Stimulated activated CD8-positive, alpha-beta memory T cell treated with anti-CD3 and anti-CD28 coated beads, Interleukin-15, amount 100 ng/mL, for 1 hour (primary cell): ENCODE data around the gene KIAA0825.

Experiments
- DNase-seq: peaks from one replicate; pipeline ENCODE4 v3.0.0-alpha.2; 2020; ENCODE audit warnings: low read depth

Gene KIAA0825

DNA sequence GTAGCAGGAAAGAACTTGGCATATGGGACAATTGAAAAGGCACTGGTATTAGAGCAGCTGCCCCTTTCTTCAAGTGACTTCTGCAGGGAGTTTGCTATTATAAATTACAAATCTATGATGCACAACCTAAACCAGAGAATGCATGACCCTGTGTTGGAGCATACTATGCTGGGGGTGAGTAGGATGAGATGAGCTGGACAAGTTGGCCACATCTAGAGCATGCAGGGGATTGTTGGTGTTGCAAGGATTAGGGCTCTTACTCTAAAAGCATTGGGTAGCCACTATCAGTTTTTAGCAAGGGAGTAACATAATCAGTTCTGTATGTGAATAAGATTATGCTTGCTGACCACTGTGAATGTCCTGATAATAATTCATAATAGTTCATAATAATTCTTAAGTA lies 186.7 kb downstream of the KIAA0825 start:
- no peak for DNase-seq

DNA sequence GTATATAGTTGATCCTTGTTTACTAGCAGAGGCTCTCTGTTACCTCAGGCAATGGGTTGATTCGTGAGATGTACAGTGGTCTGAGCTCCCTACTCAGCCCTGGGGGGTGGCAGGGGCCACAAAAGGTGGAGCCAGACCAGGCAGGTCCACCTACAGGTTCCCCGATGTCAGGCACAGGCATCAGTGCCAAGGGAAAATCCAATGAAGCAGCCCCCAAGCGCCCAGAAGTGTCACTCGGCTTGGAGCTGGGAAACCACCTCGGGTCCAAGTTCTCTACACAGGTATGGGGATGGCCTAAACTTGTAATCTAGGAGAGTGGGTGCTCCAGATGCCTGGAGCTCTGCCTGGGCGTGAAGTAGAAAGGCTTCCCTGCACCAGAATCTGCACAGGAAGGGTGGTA lies 188.8 kb downstream of the KIAA0825 start:
- DNase-seq, result no peak

DNA sequence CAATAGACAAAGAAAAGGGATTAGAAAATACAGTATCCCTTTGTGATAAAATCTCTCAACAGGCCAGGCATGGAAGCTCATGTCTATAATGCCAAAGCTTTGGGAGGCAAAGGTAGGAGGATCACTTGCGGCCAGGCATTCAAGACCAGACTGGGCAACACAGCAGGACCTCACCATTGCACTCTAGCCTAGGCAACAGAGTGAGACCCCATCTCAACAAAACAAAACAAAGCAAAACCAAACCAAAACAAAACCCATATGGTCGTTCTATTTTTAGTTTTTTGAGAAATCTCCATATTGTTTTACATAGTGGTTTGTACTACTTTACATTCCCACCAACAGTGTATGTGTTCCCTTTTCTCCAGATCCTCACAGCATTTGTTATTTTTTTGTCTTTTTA lies 193.0 kb downstream of the KIAA0825 start:
- DNase-seq, result no peak

DNA sequence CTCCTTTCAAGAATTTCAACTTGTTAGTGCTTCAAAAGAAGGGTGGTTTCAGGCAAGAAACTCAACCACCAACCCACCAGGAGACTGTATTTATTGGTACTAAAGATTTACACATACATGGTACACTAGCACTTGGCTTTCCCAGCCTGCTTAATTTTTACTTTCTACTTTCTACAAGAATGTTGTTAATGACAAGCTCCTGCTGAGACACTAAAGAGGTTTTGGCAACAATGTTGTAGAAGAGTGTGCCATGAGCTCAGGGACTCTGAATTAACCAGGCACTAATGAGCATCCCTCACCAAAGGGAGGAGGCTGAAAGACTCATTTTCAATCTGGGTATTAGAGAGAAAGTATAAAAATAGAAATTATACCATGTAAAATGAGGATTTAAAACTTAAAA lies 195.0 kb downstream of the KIAA0825 start:
- DNase-seq, result no peak

DNA sequence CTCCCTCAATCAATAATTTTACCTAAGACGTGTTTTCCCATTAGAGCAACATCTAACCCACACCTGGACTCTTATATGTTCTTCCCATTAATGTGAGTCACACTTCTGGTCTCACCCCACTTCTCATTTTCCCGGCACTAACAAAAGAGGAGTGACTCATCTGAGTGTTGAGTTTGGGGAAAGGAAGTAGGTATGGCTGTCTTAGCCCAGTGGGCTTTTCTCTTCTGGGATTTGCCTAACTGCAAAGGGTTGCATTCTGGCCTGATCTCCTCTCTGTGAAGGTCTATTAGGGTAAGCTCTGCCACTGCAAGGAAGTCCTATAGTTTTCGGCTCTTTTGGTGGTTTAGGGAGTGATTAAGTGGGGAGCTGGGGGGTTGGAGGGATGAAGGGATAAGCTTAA lies 195.6 kb downstream of the KIAA0825 start:
- no peak for DNase-seq

DNA sequence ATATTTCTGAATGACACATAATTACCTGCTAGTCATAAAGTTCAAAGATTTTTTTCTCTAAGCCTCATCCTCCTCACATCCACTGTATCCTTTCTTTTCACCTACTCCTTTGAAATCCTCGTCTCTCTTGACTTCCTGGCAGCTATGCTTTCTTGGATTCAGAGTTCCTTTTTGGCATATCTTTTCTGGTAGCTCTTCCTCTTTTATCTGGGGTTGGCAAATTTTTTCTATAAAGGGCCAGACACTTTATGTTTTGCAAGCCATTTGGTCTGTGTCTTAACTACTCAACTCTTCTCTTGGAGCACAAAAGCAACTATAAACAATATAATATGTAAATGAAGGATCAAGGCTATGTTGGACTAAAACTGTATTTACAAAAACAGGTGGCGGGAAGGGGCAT lies 197.5 kb downstream of the KIAA0825 start:
- no peak for DNase-seq

DNA sequence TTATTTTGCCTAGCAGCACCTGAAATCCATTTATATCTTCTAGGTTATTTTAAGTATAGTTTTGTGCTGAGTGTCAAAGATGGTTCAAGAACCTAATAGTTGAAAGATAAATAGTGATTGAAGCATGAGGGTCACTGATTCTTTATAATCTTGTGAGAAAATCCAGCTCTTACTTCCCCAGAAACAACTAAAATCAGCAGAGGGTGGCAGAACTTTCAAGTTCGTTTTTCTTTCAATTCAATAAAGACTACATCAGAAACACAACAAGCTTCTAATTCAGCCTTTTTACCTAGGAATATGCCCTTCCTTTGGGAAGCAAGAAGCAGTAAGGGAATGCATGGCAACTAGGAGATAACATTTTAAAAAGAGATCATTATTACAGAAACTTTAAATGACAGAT lies 202.6 kb downstream of the KIAA0825 start:
- no peak for DNase-seq

DNA sequence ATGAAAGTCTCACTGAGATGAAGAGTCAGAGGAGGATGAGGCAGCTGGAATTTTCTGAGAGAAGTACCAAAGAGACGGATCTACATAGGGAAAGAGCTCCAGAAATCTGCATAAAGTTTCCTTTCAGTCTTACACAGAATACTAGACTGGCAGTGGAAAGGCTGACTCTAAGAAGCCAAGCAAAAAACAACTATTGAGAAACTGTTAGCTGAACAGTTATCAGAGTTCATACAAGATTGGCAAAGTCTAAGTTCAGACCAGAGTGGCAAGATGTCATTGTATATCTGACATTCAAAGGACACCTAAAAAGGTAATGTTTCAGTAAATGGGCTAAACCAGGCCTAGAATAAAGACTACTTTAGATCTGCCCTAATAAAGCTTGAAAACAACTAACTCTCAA lies 209.0 kb downstream of the KIAA0825 start:
- DNase-seq, result no peak

DNA sequence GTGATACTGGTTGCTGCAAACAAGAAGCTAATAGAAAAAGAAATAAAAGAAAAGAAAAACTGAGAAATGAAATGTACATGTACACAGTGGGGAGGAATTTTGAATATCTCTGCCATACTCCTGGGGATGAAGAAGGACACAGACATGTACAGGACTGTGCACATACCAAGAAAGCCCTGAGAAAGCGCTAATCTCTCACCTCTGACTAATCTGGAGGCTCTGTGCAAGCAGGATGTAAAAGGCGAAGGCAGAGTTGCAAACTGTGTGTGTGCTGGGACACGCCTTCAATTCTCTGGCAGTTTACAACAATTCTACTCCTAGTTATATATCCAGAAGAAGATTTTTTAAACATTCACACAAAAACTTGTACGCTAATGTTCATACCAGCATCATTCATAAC lies 211.4 kb downstream of the KIAA0825 start:
- no peak for DNase-seq

DNA sequence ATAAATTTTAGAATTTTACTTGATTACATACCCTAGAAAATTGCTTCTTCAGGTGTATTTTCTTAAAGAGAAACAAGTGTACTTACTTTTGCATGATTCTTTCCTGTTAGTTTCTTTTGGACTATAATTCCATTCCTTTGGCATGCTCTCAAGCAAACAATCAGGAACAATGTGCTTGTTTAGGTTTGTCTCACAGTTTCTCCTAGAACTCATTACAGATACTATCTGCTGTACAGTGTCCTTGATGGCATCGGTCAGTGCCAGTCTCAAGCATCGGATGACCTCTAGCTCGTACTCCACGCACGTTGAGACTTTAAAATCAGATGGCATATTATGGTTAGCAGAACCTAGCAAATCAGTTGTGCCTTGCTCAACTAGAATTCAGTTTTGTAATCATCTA lies 214.9 kb downstream of the KIAA0825 start:
- DNase-seq, result no peak

DNA sequence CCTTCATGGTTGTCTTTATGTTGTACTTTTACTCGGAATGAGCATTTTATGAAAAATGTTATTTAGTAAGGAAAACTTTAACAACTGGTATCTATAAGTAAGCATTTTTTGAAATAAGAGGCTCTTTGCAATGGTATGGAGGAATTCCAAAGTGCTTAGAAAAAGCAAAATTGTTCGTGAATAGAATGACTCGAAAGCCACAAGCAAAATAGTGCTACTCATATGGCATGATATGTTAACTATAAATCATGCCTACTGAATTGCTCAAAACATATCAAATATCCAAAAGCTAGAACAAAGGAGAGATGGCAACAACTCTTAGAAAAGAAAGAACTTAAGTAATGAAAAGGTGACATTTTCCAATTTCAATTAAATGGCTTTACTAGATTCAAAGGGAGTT lies 216.3 kb downstream of the KIAA0825 start:
- no peak for DNase-seq

DNA sequence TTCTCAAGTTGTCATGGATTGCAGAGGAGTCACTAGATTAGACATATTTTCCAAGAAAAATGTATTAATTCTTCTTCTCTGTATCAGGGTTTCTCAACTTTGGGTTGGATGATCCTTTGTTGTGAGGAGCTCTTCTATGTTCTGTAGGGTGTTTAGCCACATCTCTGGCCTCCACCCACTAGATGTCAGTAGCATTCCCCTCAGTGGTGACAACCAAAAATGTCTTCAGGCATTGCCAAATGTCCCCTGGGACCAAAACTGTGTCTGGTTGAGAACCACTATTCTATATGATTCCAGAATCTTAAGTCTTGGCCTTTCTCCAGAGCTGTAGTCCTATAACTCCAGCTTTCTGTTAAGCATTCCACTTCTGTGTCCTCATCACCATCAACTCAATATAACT lies 220.9 kb downstream of the KIAA0825 start:
- no peak for DNase-seq

DNA sequence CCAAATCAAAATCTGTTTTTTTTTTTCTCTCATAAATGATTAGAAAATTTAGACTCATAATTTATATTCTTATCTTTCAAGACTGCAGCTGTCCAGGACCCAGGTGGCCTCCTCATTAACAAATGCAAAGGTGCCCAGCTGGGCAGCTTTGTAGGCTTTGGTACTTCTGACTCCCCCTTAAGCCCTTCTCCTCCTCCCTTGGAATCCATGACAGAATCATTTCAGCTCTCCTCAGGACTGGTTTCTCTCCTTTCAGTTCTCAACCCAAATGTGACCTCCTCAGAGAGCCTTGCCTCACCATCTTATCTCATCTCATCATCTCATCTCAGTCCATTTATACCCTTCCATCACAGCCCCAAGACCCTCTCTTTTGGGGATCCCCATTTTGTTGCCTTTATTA lies 221.7 kb downstream of the KIAA0825 start:
- no peak for DNase-seq

DNA sequence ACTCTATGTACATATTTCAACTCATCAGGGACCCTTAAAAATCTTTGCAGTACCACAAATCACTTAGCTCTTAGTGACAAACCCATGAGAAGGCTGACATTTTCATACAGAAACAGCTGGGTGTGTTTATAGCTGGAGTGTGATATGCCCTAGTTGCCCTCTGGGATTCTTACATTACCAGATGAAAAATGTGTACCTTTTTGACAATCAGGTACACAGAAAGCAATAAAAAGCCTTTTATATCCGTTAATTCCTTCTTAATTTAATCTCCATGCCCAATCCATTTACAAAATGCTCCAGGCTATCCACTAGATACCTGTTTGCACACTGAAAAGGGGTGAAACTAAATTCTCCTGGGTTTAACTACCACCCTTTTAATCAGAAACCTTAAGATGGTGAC lies 222.9 kb downstream of the KIAA0825 start:
- DNase-seq, result no peak

DNA sequence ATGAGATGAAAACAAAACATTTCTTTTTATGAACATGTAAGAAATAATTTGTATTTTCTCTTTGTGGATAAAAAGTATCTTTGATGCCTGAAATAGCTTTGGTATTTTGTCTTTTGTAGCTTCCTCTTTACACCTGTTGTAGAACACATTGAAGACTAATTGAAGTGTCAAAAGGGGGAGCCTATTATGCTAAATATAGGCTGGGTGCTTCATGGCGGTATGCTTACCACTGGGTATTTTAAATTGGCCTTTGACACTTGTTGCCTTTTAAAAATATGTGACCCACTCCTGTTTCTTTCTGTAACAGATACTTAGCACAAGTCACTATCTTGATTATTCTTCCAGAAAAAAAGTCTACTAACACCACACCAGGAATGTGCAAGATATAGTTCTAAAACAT lies 226.4 kb downstream of the KIAA0825 start:
- DNase-seq, result no peak

DNA sequence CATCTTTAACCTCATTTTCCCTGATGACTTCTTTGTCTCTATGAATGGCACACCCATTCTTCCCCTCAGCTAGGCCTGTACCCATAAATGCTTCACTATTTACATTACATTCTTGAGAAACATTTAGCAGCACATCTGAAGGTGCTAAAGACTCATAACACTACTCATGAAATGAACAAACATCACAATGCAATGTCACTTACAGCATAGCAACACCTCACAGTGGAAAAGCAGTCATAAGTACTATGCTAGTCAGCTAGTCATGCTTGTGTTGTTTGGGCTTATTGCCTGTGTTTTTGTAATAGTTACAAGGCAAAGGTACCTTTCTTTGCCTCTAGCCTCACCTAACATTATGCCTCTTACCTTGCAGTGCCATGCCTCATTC lies 228.9 kb downstream of the KIAA0825 start:
- no peak for DNase-seq

DNA sequence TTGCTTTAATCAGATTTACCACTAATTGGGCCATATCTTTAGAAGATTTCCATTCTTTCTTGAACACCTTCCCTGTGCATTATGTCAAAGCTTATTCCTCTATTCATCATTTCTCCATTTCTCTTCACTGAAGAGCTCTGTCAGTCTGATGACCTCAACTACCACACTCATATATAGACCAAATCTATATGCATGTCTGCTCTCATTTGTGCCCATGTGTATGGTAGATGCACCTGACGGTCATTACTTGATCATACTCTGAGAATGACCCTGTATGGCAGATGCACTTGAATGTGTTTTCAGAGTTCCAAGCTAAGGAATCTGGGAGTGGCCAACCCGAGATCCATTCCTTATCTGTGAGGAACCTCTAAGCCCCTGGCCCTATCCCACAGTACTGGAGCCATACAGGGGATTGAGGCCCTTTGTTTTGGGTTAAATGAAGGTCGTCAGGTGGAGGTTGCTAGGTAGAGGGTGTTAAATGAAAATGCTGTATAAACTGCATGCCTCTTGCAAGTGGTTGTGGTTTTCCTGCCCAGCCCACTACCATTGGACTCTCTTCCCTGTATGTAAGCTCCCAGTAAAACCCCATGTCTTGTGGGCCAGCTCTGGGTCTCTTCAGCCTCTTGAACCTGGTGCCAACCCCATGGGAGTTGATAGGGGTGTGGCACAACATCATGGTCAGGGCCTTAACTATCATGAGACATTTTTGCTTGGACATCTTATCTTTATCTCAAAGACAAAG lies 229.5 kb downstream of the KIAA0825 start:
- no peak for DNase-seq

DNA sequence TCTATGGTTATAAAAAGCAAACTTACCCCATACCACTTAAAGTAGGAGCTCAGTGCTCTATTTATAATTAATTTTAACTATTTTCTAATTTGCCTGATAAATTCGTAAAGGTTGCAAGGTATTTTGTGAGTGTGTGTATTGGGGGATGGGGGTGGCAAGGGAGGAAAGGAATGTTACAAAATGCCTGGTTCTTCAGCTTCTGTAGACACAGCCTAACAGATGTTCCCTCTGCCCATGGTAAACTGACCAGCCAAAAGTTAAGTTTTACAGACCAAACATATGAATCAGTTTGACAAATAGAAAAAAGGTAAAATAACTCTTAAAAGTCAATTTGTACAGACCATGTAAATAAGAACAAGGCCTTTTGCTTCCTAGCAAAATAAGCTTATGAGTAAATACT lies 232.6 kb downstream of the KIAA0825 start:
- DNase-seq, result no peak

DNA sequence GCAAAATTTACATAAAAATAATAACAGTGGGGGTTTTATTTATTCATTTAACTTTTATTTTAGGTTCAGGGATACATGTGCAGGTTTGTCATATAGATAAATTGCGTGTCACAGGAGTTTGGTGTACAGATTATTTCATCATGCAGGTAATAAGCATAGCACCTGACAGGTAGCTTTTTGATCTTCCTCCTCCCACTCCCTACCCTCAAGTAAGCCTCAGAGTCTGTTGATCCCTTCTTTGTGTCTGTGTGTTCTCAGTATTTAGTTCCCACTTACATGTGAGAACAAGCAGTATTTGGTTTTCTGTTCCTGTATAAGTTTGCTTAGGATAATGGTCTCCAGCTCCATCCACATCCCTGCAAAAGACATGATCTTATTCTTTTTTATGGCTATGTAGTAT lies 240.3 kb downstream of the KIAA0825 start:
- no peak for DNase-seq

DNA sequence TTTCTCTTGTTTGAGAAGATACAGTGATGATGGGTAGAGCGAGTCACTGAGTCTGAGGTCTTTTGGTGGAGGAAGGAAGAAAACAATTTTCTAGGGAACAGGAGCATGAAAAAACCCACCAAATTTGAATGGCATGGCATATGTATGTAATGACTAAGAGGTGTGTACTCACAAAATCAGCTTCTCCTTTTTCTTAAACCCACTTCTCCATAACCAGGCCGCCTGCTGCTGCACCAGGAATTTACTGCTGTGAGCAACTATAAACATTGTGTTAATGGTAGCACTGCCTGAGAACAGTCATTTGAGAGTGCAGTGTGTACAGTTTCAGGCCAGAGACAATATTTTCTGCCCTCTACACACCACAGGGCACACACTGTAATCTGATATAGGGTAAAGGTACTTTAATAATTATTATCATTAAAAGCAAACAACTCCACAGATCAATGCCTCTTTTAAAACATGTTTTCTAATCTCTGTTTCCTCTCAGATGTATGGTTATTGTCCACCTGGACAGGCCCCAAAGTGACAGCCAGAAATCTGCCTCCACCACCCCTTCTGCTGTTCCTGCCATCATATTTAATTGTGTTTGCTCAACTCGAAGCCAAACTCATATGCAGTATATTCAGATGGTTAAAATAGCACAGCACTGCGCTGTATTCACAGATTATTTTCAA lies 241.6 kb downstream of the KIAA0825 start:
- no peak for DNase-seq

DNA sequence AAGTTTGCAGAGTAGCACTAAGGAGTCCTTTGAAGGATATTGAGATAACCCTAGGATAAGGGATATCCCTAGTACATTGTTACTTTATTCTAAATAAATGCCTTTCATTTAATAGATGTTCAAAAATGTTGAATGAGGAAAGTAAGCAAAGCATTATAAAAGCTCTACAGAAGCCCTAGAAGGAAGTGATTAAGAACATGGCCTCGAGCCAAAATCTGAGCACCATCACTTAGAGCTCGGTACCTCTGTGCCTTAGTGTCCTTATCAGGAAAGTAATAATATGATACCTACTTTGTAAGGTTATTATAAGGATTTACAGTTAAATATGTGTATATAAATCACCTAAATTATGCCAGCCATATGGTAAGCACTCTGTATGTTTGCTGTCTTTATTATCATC lies 242.6 kb downstream of the KIAA0825 start:
- DNase-seq, result no peak

DNA sequence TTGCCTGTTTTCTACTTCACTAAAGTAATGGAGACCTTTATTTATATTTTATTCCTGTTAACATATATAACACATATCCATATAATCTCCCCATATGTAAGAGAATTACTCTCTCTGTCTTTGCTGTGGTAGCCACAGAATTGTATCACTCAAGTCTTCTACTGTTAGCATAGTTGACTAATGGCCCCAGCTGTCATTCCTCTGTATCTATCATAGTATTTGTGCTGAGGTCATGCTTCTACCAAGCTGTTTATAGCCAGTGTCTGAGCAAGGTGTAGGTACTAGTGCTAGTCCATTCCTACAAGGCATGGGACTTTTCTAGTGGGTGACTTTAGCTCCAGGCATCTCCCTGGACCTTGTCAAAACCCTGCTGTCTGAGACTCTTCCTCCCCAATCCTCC lies 244.1 kb downstream of the KIAA0825 start:
- no peak for DNase-seq

DNA sequence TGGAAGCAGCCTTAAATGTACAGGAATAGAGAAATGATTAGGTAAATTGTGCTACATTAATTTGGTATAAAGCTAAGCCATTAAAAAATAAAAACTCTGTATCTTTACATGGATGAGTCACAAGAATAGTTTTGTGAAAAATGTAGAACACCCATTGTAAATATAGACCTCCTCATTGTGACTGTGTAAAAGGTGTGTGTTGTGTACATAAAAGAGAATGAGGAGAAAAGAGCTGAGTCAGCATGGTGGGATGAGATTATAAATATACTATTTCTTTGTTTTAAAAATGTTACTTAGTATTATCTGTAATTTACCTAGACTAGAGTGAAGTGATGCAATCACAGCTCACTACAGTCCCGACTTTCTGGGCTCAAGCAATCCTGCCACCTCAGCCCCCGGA lies 250.5 kb downstream of the KIAA0825 start:
- DNase-seq, result no peak

DNA sequence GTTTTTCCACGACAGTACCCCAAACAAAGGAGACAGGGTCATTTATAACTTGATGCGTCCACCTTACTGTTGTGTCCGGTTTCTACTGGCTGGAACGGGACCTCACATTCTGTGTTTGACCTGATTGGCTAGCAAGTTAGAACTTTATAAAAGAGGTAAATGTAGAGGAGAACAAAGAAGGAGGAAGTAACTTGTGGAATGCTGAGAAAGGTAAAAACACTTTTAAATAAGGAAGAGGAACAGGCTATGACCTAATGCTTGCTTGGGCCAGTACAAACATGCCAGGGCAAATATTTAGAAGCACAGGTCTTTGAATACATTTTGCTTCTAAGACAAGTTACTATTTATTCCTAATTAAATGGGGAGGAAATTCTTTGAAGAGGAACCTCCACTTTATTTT lies 251.6 kb downstream of the KIAA0825 start:
- DNase-seq, result no peak
